GM18526 (cell line): ENCODE data around the gene FBP1.

Source experiments
- POLR2A ChIP-seq: IDR thresholded peaks from 3 replicates; pipeline ENCODE4 v1.6.1; 2011; ENCODE audit not compliant: insufficient read length; ENCODE audit errors: extremely low read depth

Gene FBP1

GRCh38 chr9:94639061-94639998, at the start of gene FBP1:
Gene FBP1, minus strand, starts transcription at chr9:94639518. Its CDS starts 208 bp downstream, at chr9:94639310.
- no peak for TF ChIP-seq POLR2A

- no peak for TF ChIP-seq POLR2A
Observed at GRCh38 chr9:94687451-94687850, 48.1 kb upstream of the FBP1 start.

- no peak for TF ChIP-seq POLR2A
Observed at GRCh38 chr9:94685359-94685758, 46.0 kb upstream of the FBP1 start.

GRCh38 chr9:94681508-94681907, 42.2 kb upstream of the FBP1 start:
- TF ChIP-seq POLR2A: no peak

GRCh38 chr9:94680621-94681020, 41.3 kb upstream of the FBP1 start:
- TF ChIP-seq POLR2A: no peak

GRCh38 chr9:94680020-94680419, 40.7 kb upstream of the FBP1 start:
- TF ChIP-seq POLR2A: no peak

- TF ChIP-seq POLR2A: no peak
Observed at GRCh38 chr9:94679587-94679986, 40.3 kb upstream of the FBP1 start.

GRCh38 chr9:94677929-94678328, 38.6 kb upstream of the FBP1 start:
- no peak for TF ChIP-seq POLR2A

- TF ChIP-seq POLR2A: no peak
Observed at GRCh38 chr9:94676446-94677131, 37.3 kb upstream of the FBP1 start.

- no peak for TF ChIP-seq POLR2A
Observed at GRCh38 chr9:94675008-94675881, 35.9 kb upstream of the FBP1 start.

- TF ChIP-seq POLR2A: no peak
Observed at GRCh38 chr9:94672811-94673487, 33.6 kb upstream of the FBP1 start.

- no peak for TF ChIP-seq POLR2A
Observed at GRCh38 chr9:94668928-94669729, 29.8 kb upstream of the FBP1 start.

GRCh38 chr9:94668418-94668927, 29.2 kb upstream of the FBP1 start:
- no peak for TF ChIP-seq POLR2A

GRCh38 chr9:94666364-94667099, 27.2 kb upstream of the FBP1 start:
- no peak for TF ChIP-seq POLR2A
